ENCODE measurements around the gene CTBP2. TPM values are rescaled to one million over a fixed set of nuclear protein-coding genes. Genes with fewer than 3 reads are reported as not detected.

Gene CTBP2
- total RNA-seq, 4 donors from 2014 or later: 92.4 to 136 (median 125) TPM

GRCh38 chr10:125011926-125012705, 148.2 kb downstream of the CTBP2 start:
- Histone ChIP-seq H3K4me1 (peaks cover 41 to 48% of the 10 kb centered on the region in 2 donors), H3K4me3 (replicated peaks in 1 of 3) (no peak overlapping the region), H3K9me3 (no peaks in the 10 kb centered on the region), H3K27ac (peak overlapping the region in 2 of 3 donors; percentile 20 to 30), H3K36me3 (no peaks in the 10 kb centered on the region), H3K27me3 (no peaks in the 10 kb centered on the region)
- DNase-seq: no peak
- TF ChIP-seq POLR2A (IDR thresholded peaks at IDR 0.05) (no peak), CTCF (IDR thresholded peaks at IDR 0.05) (no peak)
- 86 to 87% methylated on average over 23 to 27 of the region's 27 CpGs for WGBS, 2 donors
- intact Hi-C loops (cut with DNase I): no loop called here

- H3K4me3 ChIP-seq (replicated peaks in 1 of 3): no peak overlapping the region
- DNase-seq: no peak
- H3K36me3 ChIP-seq: no peaks in the 10 kb centered on the region
- intact Hi-C loops (cut with DNase I): no loop called here
- peaks cover 33 to 40% of the 10 kb centered on the region in 2 donors for H3K4me1 ChIP-seq
- 80 to 89% methylated on average over 16 of the region's 16 CpGs for WGBS, 2 donors
- TF ChIP-seq POLR2A (IDR thresholded peaks at IDR 0.05): no peak
- TF ChIP-seq CTCF (IDR thresholded peaks at IDR 0.05): no peak
- no peaks in the 10 kb centered on the region for H3K27me3 ChIP-seq
- peak overlapping the region in 2 of 3 donors; percentile 16 to 30 for H3K27ac ChIP-seq
- H3K9me3 ChIP-seq: no peaks in the 10 kb centered on the region
Observed at GRCh38 chr10:125011171-125011925, 149.0 kb downstream of the CTBP2 start.

- DNase-seq: no peak
- H3K4me1 ChIP-seq: peaks cover 24 to 30% of the 10 kb centered on the region in 2 donors
Observed at GRCh38 chr10:125010362-125010761, 150.0 kb downstream of the CTBP2 start.

GRCh38 chr10:125009661-125010161, 150.7 kb downstream of the CTBP2 start:
- Histone ChIP-seq H3K36me3 (peaks cover 0 to 5% of the 10 kb centered on the region in 2 donors), H3K4me1 (peaks cover 17 to 24% of the 10 kb centered on the region in 2 donors), H3K4me3 (replicated peaks in 1 of 3) (no peak overlapping the region), H3K27me3 (no peaks in the 10 kb centered on the region), H3K9me3 (no peaks in the 10 kb centered on the region), H3K27ac (no peak overlapping the region)
- intact Hi-C loops (cut with DNase I): no loop called here
- WGBS, 2 donors: 88 to 90% methylated on average over 15 of the region's 15 CpGs
- no peak for DNase-seq
- TF ChIP-seq POLR2A (IDR thresholded peaks at IDR 0.05): no peak

More at GRCh38 chr10:125010362-125010761, 150.0 kb downstream of the CTBP2 start:
- Histone ChIP-seq H3K36me3 (peaks cover 0 to 4% of the 10 kb centered on the region in 2 donors), H3K27me3 (no peaks in the 10 kb centered on the region), H3K4me3 (replicated peaks in 1 of 3) (no peak overlapping the region), H3K9me3 (no peaks in the 10 kb centered on the region), H3K27ac (peak overlapping the region in 1 of 3 donors; percentile 16)
- intact Hi-C loops (cut with DNase I): no loop called here
- WGBS, 2 donors: 94 to 96% methylated on average over 5 of the region's 5 CpGs
- no peak for TF ChIP-seq POLR2A (IDR thresholded peaks at IDR 0.05)
- no peak for TF ChIP-seq CTCF (IDR thresholded peaks at IDR 0.05)

- no peaks in the 10 kb centered on the region for H3K27me3 ChIP-seq
- WGBS, 2 donors: 93 to 95% methylated on average over 22 of the region's 22 CpGs
- DNase-seq: no peak
- TF ChIP-seq POLR2A (IDR thresholded peaks at IDR 0.05): no peak
- TF ChIP-seq CTCF (IDR thresholded peaks at IDR 0.05): no peak
- peaks cover 11 to 16% of the 10 kb centered on the region in 2 donors for H3K4me1 ChIP-seq
- peaks cover 0 to 5% of the 10 kb centered on the region in 2 donors for H3K36me3 ChIP-seq
- H3K9me3 ChIP-seq: no peaks in the 10 kb centered on the region
- no peak overlapping the region for H3K27ac ChIP-seq
- intact Hi-C loops (cut with DNase I): no loop called here
- no peak overlapping the region for H3K4me3 ChIP-seq (replicated peaks in 1 of 3)
Observed at GRCh38 chr10:125008689-125009638, 151.4 kb downstream of the CTBP2 start.

Measured in thyroid gland (tissue), 4 donors.